Panc1 (cell line): Measurements from ENCODE around the gene MOBP.

Source experiments
- CTCF ChIP-seq: fragments of 450-650 bp; IDR thresholded peaks from 2 replicates; pipeline ENCODE4 v1.5.1; 2017; ENCODE audit warnings: mild to moderate bottlenecking
- REST ChIP-seq, 2 experiments: IDR thresholded peaks; 2 replicates each; pipeline ENCODE4 v1.6.1; 2011 to 2012; ENCODE audit warnings: low read depth in 2 of 2, control low read depth in 1 of 2, low read length in 1 of 2, mild to moderate bottlenecking in 1 of 2, moderate library complexity in 1 of 2; ENCODE audit not compliant: insufficient read depth in 1 of 2
- SIN3A ChIP-seq: IDR thresholded peaks from 2 replicates; pipeline ENCODE4 v1.6.1; 2012; ENCODE audit warnings: low read depth, mild to moderate bottlenecking, low read length, moderate library complexity, borderline replicate concordance; ENCODE audit not compliant: insufficient read depth

DNA sequence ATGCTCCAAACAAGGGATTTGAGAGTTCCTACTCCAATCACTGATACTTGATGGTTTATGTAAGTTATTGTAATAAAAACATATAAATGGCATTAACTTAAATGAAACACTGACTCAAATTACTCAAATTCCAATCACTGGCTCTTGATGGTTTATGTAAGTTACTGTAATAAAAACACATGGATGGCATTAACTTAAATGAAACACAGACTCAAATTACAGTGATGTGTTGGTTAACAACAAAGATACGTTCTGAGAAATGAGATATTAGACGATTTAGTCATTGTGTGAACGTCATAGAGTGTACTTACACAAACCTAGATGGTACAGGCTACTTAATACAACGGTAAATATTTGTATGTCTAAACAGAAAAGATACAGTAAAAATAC lies 6.6 kb downstream of the MOBP start:
- TF ChIP-seq CTCF (no peak), SIN3A (no peak), REST (IDR thresholded peaks at IDR 0.05; ENCODE audit: insufficient read depth in 1 of 2, low read depth in 2 of 2, low read length in 1 of 2) (no peak)
